K562 (cell line): ENCODE results near the gene LRRC4C. TPM values are rescaled to one million over a fixed set of nuclear protein-coding genes. Genes with fewer than 3 reads are reported as not detected.

Source experiments
- ATAC-seq: fragments of 200-7000 bp; cut with Tn5 transposase; 3 replicates; pipeline ENCODE4 v1.9.1; 2020; ENCODE audit warnings: moderate library complexity
- BruUV-seq: library from RNA; stranded (reverse); fragments of 400-500 nt; replicated peaks from 2 replicates; lab custom pipeline; 2021; lab: Mats Ljungman, UMichigan
- CTCF ChIA-PET: fragments of 300-600 bp; formaldehyde crosslinking; extraction: SDS; loops from one replicate; lab custom pipeline; 2021; ENCODE audit warnings: low intra/inter-chr PET ratio; lab: Yijun Ruan, JAX
- POLR2A ChIA-PET: fragments of 300-600, 350-650 bp; sonication (Branson Sonifier 250); formaldehyde crosslinking; extraction: SDS; loops from one replicate; lab custom pipeline; 2021; ENCODE audit warnings: antibody characterized with exemption, inconsistent platforms; lab: Yijun Ruan, JAX
- DNase-seq, 4 experiments: peaks; one replicate each; pipeline versions ENCODE4 v3.0.0 to v3.0.0-alpha.2; 2011 to 2018; ENCODE audit warnings: low spot score in 3 of 4, mixed read lengths in 3 of 4; ENCODE audit errors: extremely low read depth in 1 of 4
- FAIRE-seq: peaks from 2 replicates; lab custom pipeline; 2011; peaks lifted over from hg19 to GRCh38; lab: Jason Lieb, UNC
- H2AFZ ChIP-seq: 2 replicates; pipeline ENCODE4 v1.6.0; 2011; ENCODE audit warnings: low read depth, low read length, control low read depth, inconsistent platforms
- H3K27ac ChIP-seq: fragments of 200-600 bp; 3 replicates; pipeline ENCODE4 v1.8.0; 2011; ENCODE audit warnings: low read depth, mild to moderate bottlenecking, control low read depth, inconsistent platforms, low read length, moderate library complexity, mixed read lengths; ENCODE audit errors: extremely low read depth
- H3K27me3 ChIP-seq, 2 experiments: fragments of 300-600 bp in 1 of 2; 2 replicates in 1 of 2; 3 replicates in 1 of 2; pipeline versions ENCODE4 v1.6.0 to v1.8.0; 2011; ENCODE audit warnings: inconsistent platforms in 2 of 2, low read length in 2 of 2, mild to moderate bottlenecking in 1 of 2, mixed read lengths in 1 of 2, moderate library complexity in 1 of 2; ENCODE audit not compliant: control insufficient read depth in 2 of 2, insufficient read depth in 2 of 2
- H3K36me3 ChIP-seq: fragments of 300-600 bp; 3 replicates; pipeline ENCODE4 v1.8.0; 2011; ENCODE audit warnings: mild to moderate bottlenecking, low read length, inconsistent platforms; ENCODE audit not compliant: control insufficient read depth, insufficient read depth
- H3K4me1 ChIP-seq, 2 experiments: fragments of 200-600 bp in 1 of 2; replicated peaks in 1 of 2; 2 replicates in 1 of 2; 3 replicates in 1 of 2; pipeline versions ENCODE4 v1.5.1 to v1.8.0; 2011; ENCODE audit warnings: inconsistent platforms in 2 of 2, low read length in 2 of 2, mild to moderate bottlenecking in 1 of 2, mixed read lengths in 1 of 2, moderate library complexity in 1 of 2; ENCODE audit not compliant: control insufficient read depth in 2 of 2, insufficient read depth in 2 of 2
- H3K4me2 ChIP-seq: 2 replicates; pipeline ENCODE4 v1.6.1; 2011; ENCODE audit warnings: low read length, control low read depth, inconsistent platforms, mixed read lengths; ENCODE audit not compliant: insufficient read depth
- H3K4me3 ChIP-seq: fragments of 200-600 bp; sonication (generic), shearing (Covaris generic); 2 replicates; pipeline ENCODE4 v1.5.1; 2016; ENCODE audit warnings: control low read depth, inconsistent platforms
- H3K79me2 ChIP-seq: fragments of 200-600 bp; 3 replicates; pipeline ENCODE4 v1.8.0; 2011; ENCODE audit warnings: low read length, inconsistent platforms; ENCODE audit not compliant: control insufficient read depth, insufficient read depth
- H3K9ac ChIP-seq, 2 experiments: 2 replicates each; pipeline versions ENCODE4 v1.6.0 to v1.6.1; 2011; ENCODE audit warnings: low read depth in 2 of 2, low read length in 2 of 2, control low read depth in 1 of 2, inconsistent platforms in 1 of 2, mild to moderate bottlenecking in 1 of 2, mixed read lengths in 1 of 2; ENCODE audit not compliant: insufficient read depth in 1 of 2
- H3K9me1 ChIP-seq: one replicate; pipeline ENCODE4 v1.6.0; 2011; ENCODE audit warnings: inconsistent platforms, mild to moderate bottlenecking, low read length, moderate library complexity; ENCODE audit not compliant: control insufficient read depth, insufficient read depth
- H3K9me3 ChIP-seq: replicated peaks from 2 replicates; pipeline ENCODE4 v1.5.1; 2011; ENCODE audit warnings: low read depth, low read length, inconsistent platforms; ENCODE audit not compliant: control insufficient read depth, insufficient read depth
- H4K20me1 ChIP-seq: replicated peaks from 2 replicates; pipeline ENCODE4 v1.6.1; 2011; ENCODE audit warnings: low read length, inconsistent platforms, mixed read lengths; ENCODE audit not compliant: control insufficient read depth, insufficient read depth
- C11orf30 ChIP-seq: fragments of 450-650 bp; IDR thresholded peaks from 2 replicates; pipeline ENCODE4 v1.6.1; 2016; ENCODE audit warnings: low read depth, mild to moderate bottlenecking
- CBFA2T2 ChIP-seq: fragments of 450-650 bp; conservative IDR thresholded peaks from 2 replicates; pipeline ENCODE4 v1.6.1; 2017; ENCODE audit warnings: mild to moderate bottlenecking
- CHCHD3 ChIP-seq: fragments of 250-450 bp; sonication (Bioruptor Pico); IDR thresholded peaks from 2 replicates; pipeline ENCODE4 v2.1.2; 2022; ENCODE audit warnings: mild to moderate bottlenecking
- KHSRP ChIP-seq: fragments of 450-650 bp; IDR thresholded peaks from 2 replicates; pipeline ENCODE4 v1.6.1; 2017
- KLF10 ChIP-seq: fragments of 250-450 bp; sonication (Bioruptor Pico); IDR thresholded peaks from 2 replicates; pipeline ENCODE4 v1.6.1; 2021; ENCODE audit warnings: matching md5 sums
- NFXL1 ChIP-seq: fragments of 450-650 bp; formaldehyde crosslinking; IDR thresholded peaks from 2 replicates; pipeline ENCODE4 v1.4.0; 2021; ENCODE audit warnings: mild to moderate bottlenecking
- PTBP1 ChIP-seq: fragments of 200-400 bp; formaldehyde crosslinking; IDR thresholded peaks from 2 replicates; pipeline ENCODE4 v1.6.1; 2017; ENCODE audit warnings: low read depth, low read length
- TARDBP ChIP-seq: fragments of 450-650 bp; IDR thresholded peaks from 2 replicates; pipeline ENCODE4 v1.6.1; 2016
- TCF7 ChIP-seq: sonication (generic); IDR thresholded peaks from 2 replicates; pipeline ENCODE4 v1.6.1; 2016; ENCODE audit warnings: antibody characterized with exemption, borderline replicate concordance
- XRCC5 ChIP-seq: fragments of 200-400 bp; formaldehyde crosslinking; IDR thresholded peaks from 2 replicates; pipeline ENCODE4 v1.6.1; 2017; ENCODE audit warnings: low read depth, mild to moderate bottlenecking, low read length
- YY1 ChIP-seq, 3 experiments: IDR thresholded peaks; 2 replicates each; pipeline ENCODE4 v1.6.1; 2011; ENCODE audit warnings: low read length in 2 of 3, mild to moderate bottlenecking in 2 of 3, moderate library complexity in 2 of 3, borderline replicate concordance in 1 of 3, control low read depth in 1 of 3, low read depth in 1 of 3; ENCODE audit not compliant: insufficient read depth in 3 of 3, insufficient replicate concordance in 2 of 3, control insufficient read depth in 1 of 3, insufficient read length in 1 of 3; ENCODE audit errors: extremely low read depth in 1 of 3
- ZNF253 ChIP-seq: fragments of 250-450 bp; sonication (Bioruptor Pico); conservative IDR thresholded peaks from 2 replicates; pipeline ENCODE4 v1.6.1; 2021; ENCODE audit warnings: mild to moderate bottlenecking
- ZNF274 ChIP-seq: IDR thresholded peaks from 2 replicates; pipeline ENCODE4 v1.6.1; 2011; ENCODE audit warnings: low read depth, mild to moderate bottlenecking, low read length, moderate library complexity, borderline replicate concordance
- ZNF551 ChIP-seq: fragments of 250-450 bp; sonication (Bioruptor Pico); IDR thresholded peaks from 2 replicates; pipeline ENCODE4 v1.5.0; 2021; ENCODE audit warnings: mild to moderate bottlenecking, moderate library complexity
- WGBS: fragments of 100-300 bp; shearing (Covaris generic); methylation state at CpG from one replicate; pipeline ENCODE4 v1.1.6; 2016; ENCODE audit warnings: low coverage, mixed read lengths; ENCODE audit not compliant: insufficient coverage; ENCODE audit errors: missing lambda C conversion rate; 5-methylcytosine and 5-hydroxymethylcytosine counted together
- in situ Hi-C: fragments of 300-500 bp; cut with MboI; formaldehyde crosslinking; loops from 4 replicates; pipeline ENCODE4 v1.15.0; 2018; ENCODE audit warnings: inconsistent platforms, mixed read lengths
- intact Hi-C: fragments of 100-400 bp; cut with micrococcal nuclease; formaldehyde crosslinking; loops from 2 replicates; pipeline ENCODE4 v1.14.2; 2022
- polyA plus RNA-seq, 8 experiments: library from polyadenylated mRNA; depleted of rRNA in 4 of 8; stranded (reverse) in 5 of 8; unstranded in 3 of 8; fragments of >200 nt; fragmentation: Nextera tagmentation in 2 of 8; fragmentation: Illumina TruSeq in 1 of 8; extraction: Ambion mirVana in 2 of 8; extraction: Trizol in 1 of 8; gene quantifications; 2 replicates each; pipeline versions ENCODE4 v1.2.1 to v1.2.3, GENCODE V29; 2011 to 2014; ENCODE audit warnings: inconsistent platforms in 1 of 8, missing spikeins in 1 of 8
- total RNA-seq, 7 experiments: library from RNA; depleted of rRNA in 6 of 7; stranded (reverse); fragments of >200 nt in 6 of 7; fragmentation: Illumina TruSeq in 2 of 7; extraction: Trizol in 2 of 7; gene quantifications; 2 replicates each; pipeline versions ENCODE4 v1.2.1 to v1.2.3, GENCODE V29; 2011 to 2021; ENCODE audit warnings: low replicate concordance in 1 of 7
- TF ChIP-seq, protein P1 (sequence below), 2 experiments: fragments of 450-650 bp; IDR thresholded peaks; 2 replicates each; pipeline ENCODE4 v1.6.1; 2016
- TF ChIP-seq, protein P2 (sequence below): IDR thresholded peaks from 2 replicates; pipeline ENCODE4 v1.6.1; 2016; ENCODE audit warnings: missing genetic modification characterization, missing compliant biosample characterization
- TF ChIP-seq, protein P3 (sequence below): fragments of 450-650 bp; IDR thresholded peaks from 2 replicates; pipeline ENCODE4 v1.6.1; 2016; ENCODE audit warnings: antibody characterized with exemption
- TF ChIP-seq, protein P4 (sequence below): fragments of 450-650 bp; IDR thresholded peaks from one replicate; pipeline ENCODE4 v1.6.1; 2018; ENCODE audit warnings: mild to moderate bottlenecking, moderate library complexity; ENCODE audit not compliant: partially characterized antibody

The LRRC4C gene
- total and polyA plus RNA-seq, 9 of the 15 experiments (the other 6 are each of a cell fraction or from before 2014, with no cell fraction given) = not detected

DNA sequence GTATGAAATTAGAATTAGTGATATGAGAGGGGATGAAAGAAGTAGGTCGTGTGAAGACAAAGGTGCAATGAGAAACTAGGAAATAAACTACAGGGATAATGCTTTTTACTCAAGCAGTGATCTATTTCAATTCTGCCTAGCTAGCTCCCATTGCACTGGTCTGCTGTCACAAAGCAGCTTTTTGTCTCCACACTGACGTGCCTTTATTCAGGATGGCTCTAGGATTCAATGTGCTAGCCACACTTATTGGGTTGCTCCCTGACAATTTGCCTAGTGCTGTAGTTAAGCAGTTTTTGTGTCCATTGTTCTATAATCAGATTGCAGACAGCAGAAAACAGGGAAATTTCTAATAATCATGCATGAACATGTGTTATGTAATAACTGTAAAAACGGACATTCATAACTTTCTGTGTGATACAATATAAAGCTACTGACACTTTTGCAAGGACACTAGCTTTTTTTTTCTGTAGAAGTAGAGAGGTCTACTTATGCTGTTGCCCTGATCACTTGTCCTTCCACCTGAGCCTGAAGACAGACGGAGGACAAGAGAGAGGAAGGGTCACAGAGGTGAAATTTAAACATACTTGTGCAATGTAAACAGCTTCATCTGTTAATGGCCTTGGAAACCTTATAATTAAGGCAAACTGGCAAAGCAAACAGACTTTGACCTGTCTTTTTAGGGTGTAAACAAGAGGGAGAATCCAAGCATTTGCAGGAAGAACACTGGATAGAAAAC lies 269.6 kb downstream of the LRRC4C start:
- ChIA-PET CTCF (no interaction called here), POLR2A (no interaction called here)
- no TSS peak for BruUV-seq
- no peaks in the 10 kb centered on the region for H4K20me1 ChIP-seq
- in situ Hi-C loops (no loop called here), intact Hi-C loops (no loop called here)
- DNase-seq = no peak
- no peaks in the 10 kb centered on the region for H3K79me2 ChIP-seq
- FAIRE-seq = no peak
- no peaks in the 10 kb centered on the region for H3K27me3 ChIP-seq
- no peak overlapping the region for H3K9ac ChIP-seq
- H3K9me3 ChIP-seq = no peaks in the 10 kb centered on the region
- no peak overlapping the region for H3K4me3 ChIP-seq
- no peaks in the 10 kb centered on the region for H3K4me1 ChIP-seq
- ATAC-seq = no peak
- no peak overlapping the region for H3K4me2 ChIP-seq
- no peak overlapping the region for H3K27ac ChIP-seq
- H3K9me1 ChIP-seq = no peaks in the 10 kb centered on the region
- H2AFZ ChIP-seq = no peak overlapping the region
- H3K36me3 ChIP-seq = no peaks in the 10 kb centered on the region
- WGBS = 2% methylated on average over 4 of the region's 4 CpGs
- TF ChIP-seq, protein P1, sequence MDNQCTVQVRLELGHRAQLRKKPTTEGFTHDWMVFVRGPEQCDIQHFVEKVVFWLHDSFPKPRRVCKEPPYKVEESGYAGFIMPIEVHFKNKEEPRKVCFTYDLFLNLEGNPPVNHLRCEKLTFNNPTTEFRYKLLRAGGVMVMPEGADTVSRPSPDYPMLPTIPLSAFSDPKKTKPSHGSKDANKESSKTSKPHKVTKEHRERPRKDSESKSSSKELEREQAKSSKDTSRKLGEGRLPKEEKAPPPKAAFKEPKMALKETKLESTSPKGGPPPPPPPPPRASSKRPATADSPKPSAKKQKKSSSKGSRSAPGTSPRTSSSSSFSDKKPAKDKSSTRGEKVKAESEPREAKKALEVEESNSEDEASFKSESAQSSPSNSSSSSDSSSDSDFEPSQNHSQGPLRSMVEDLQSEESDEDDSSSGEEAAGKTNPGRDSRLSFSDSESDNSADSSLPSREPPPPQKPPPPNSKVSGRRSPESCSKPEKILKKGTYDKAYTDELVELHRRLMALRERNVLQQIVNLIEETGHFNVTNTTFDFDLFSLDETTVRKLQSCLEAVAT (IDR thresholded peaks at IDR 0.05) = no peak
- TF ChIP-seq ZNF253 (CRISPR knock-in tag) (no peak), TARDBP (no peak), CBFA2T2 (no peak), YY1 (IDR thresholded peaks at IDR 0.05; ENCODE audit: borderline replicate concordance in 1 of 3, control insufficient read depth in 1 of 3, extremely low read depth in 1 of 3, insufficient read depth in 3 of 3, insufficient read length in 1 of 3, insufficient replicate concordance in 2 of 3, low read depth in 1 of 3, low read length in 2 of 3) (no peak), PTBP1 (no peak), KLF10 (CRISPR knock-in tag) (no peak), KHSRP (no peak), ZNF551 (no peak), C11orf30 (no peak), NFXL1 (CRISPR knock-in tag) (no peak), TCF7 (no peak), ZNF274 (no peak), XRCC5 (no peak), CHCHD3 (CRISPR knock-in tag) (no peak)
- TF ChIP-seq, protein P2, sequence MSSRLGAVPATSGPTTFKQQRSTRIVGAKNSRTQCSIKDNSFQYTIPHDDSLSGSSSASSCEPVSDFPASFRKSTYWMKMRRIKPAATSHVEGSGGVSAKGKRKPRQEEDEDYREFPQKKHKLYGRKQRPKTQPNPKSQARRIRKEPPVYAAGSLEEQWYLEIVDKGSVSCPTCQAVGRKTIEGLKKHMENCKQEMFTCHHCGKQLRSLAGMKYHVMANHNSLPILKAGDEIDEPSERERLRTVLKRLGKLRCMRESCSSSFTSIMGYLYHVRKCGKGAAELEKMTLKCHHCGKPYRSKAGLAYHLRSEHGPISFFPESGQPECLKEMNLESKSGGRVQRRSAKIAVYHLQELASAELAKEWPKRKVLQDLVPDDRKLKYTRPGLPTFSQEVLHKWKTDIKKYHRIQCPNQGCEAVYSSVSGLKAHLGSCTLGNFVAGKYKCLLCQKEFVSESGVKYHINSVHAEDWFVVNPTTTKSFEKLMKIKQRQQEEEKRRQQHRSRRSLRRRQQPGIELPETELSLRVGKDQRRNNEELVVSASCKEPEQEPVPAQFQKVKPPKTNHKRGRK = no peak
- TF ChIP-seq, protein P3, sequence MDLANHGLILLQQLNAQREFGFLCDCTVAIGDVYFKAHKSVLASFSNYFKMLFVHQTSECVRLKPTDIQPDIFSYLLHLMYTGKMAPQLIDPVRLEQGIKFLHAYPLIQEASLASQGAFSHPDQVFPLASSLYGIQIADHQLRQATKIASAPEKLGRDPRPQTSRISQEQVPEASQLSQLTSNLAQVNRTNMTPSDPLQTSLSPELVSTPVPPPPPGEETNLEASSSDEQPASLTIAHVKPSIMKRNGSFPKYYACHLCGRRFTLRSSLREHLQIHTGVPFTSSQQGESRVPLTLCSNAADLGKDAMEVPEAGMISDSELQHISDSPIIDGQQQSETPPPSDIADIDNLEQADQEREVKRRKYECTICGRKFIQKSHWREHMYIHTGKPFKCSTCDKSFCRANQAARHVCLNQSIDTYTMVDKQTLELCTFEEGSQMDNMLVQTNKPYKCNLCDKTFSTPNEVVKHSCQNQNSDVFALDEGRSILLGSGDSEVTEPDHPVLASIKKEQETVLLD = no peak
- TF ChIP-seq, protein P4, sequence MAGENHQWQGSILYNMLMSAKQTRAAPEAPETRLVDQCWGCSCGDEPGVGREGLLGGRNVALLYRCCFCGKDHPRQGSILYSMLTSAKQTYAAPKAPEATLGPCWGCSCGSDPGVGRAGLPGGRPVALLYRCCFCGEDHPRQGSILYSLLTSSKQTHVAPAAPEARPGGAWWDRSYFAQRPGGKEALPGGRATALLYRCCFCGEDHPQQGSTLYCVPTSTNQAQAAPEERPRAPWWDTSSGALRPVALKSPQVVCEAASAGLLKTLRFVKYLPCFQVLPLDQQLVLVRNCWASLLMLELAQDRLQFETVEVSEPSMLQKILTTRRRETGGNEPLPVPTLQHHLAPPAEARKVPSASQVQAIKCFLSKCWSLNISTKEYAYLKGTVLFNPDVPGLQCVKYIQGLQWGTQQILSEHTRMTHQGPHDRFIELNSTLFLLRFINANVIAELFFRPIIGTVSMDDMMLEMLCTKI = no peak
